K562 (cell line): ENCODE results near the gene PIP4K2A. TPM values are rescaled to one million over a fixed set of nuclear protein-coding genes. Genes with fewer than 3 reads are reported as not detected.

Experiments
- ATAC-seq: fragments of 200-7000 bp; cut with Tn5 transposase; 3 replicates; pipeline ENCODE4 v1.9.1; 2020; ENCODE audit warnings: moderate library complexity
- BruUV-seq: library from RNA; stranded (reverse); fragments of 400-500 nt; replicated peaks from 2 replicates; lab custom pipeline; 2021; lab: Mats Ljungman, UMichigan
- CTCF ChIA-PET: fragments of 300-600 bp; formaldehyde crosslinking; extraction: SDS; loops from one replicate; lab custom pipeline; 2021; ENCODE audit warnings: low intra/inter-chr PET ratio; lab: Yijun Ruan, JAX
- POLR2A ChIA-PET: fragments of 300-600, 350-650 bp; sonication (Branson Sonifier 250); formaldehyde crosslinking; extraction: SDS; loops from one replicate; lab custom pipeline; 2021; ENCODE audit warnings: antibody characterized with exemption, inconsistent platforms; lab: Yijun Ruan, JAX
- DNase-seq, 4 experiments: peaks; one replicate each; pipeline versions ENCODE4 v3.0.0 to v3.0.0-alpha.2; 2011 to 2018; ENCODE audit warnings: low spot score in 3 of 4, mixed read lengths in 3 of 4; ENCODE audit errors: extremely low read depth in 1 of 4
- FAIRE-seq: peaks from 2 replicates; lab custom pipeline; 2011; peaks lifted over from hg19 to GRCh38; lab: Jason Lieb, UNC
- H2AFZ ChIP-seq: 2 replicates; pipeline ENCODE4 v1.6.0; 2011; ENCODE audit warnings: low read depth, low read length, control low read depth, inconsistent platforms
- H3K27ac ChIP-seq: fragments of 200-600 bp; 3 replicates; pipeline ENCODE4 v1.8.0; 2011; ENCODE audit warnings: low read depth, mild to moderate bottlenecking, control low read depth, inconsistent platforms, low read length, moderate library complexity, mixed read lengths; ENCODE audit errors: extremely low read depth
- H3K27me3 ChIP-seq, 2 experiments: fragments of 300-600 bp in 1 of 2; 2 replicates in 1 of 2; 3 replicates in 1 of 2; pipeline versions ENCODE4 v1.6.0 to v1.8.0; 2011; ENCODE audit warnings: inconsistent platforms in 2 of 2, low read length in 2 of 2, mild to moderate bottlenecking in 1 of 2, mixed read lengths in 1 of 2, moderate library complexity in 1 of 2; ENCODE audit not compliant: control insufficient read depth in 2 of 2, insufficient read depth in 2 of 2
- H3K36me3 ChIP-seq: fragments of 300-600 bp; 3 replicates; pipeline ENCODE4 v1.8.0; 2011; ENCODE audit warnings: mild to moderate bottlenecking, low read length, inconsistent platforms; ENCODE audit not compliant: control insufficient read depth, insufficient read depth
- H3K4me1 ChIP-seq, 2 experiments: fragments of 200-600 bp in 1 of 2; replicated peaks in 1 of 2; 2 replicates in 1 of 2; 3 replicates in 1 of 2; pipeline versions ENCODE4 v1.5.1 to v1.8.0; 2011; ENCODE audit warnings: inconsistent platforms in 2 of 2, low read length in 2 of 2, mild to moderate bottlenecking in 1 of 2, mixed read lengths in 1 of 2, moderate library complexity in 1 of 2; ENCODE audit not compliant: control insufficient read depth in 2 of 2, insufficient read depth in 2 of 2
- H3K4me2 ChIP-seq: 2 replicates; pipeline ENCODE4 v1.6.1; 2011; ENCODE audit warnings: low read length, control low read depth, inconsistent platforms, mixed read lengths; ENCODE audit not compliant: insufficient read depth
- H3K4me3 ChIP-seq: fragments of 200-600 bp; sonication (generic), shearing (Covaris generic); 2 replicates; pipeline ENCODE4 v1.5.1; 2016; ENCODE audit warnings: control low read depth, inconsistent platforms
- H3K79me2 ChIP-seq: fragments of 200-600 bp; 3 replicates; pipeline ENCODE4 v1.8.0; 2011; ENCODE audit warnings: low read length, inconsistent platforms; ENCODE audit not compliant: control insufficient read depth, insufficient read depth
- H3K9ac ChIP-seq, 2 experiments: 2 replicates each; pipeline versions ENCODE4 v1.6.0 to v1.6.1; 2011; ENCODE audit warnings: low read depth in 2 of 2, low read length in 2 of 2, control low read depth in 1 of 2, inconsistent platforms in 1 of 2, mild to moderate bottlenecking in 1 of 2, mixed read lengths in 1 of 2; ENCODE audit not compliant: insufficient read depth in 1 of 2
- H3K9me1 ChIP-seq: one replicate; pipeline ENCODE4 v1.6.0; 2011; ENCODE audit warnings: inconsistent platforms, mild to moderate bottlenecking, low read length, moderate library complexity; ENCODE audit not compliant: control insufficient read depth, insufficient read depth
- H3K9me3 ChIP-seq: replicated peaks from 2 replicates; pipeline ENCODE4 v1.5.1; 2011; ENCODE audit warnings: low read depth, low read length, inconsistent platforms; ENCODE audit not compliant: control insufficient read depth, insufficient read depth
- H4K20me1 ChIP-seq: replicated peaks from 2 replicates; pipeline ENCODE4 v1.6.1; 2011; ENCODE audit warnings: low read length, inconsistent platforms, mixed read lengths; ENCODE audit not compliant: control insufficient read depth, insufficient read depth
- BCL6 ChIP-seq: fragments of 250-450 bp; sonication (Bioruptor Pico); IDR thresholded peaks from 2 replicates; pipeline ENCODE4 v1.4.0; 2020
- BCLAF1 ChIP-seq, 2 experiments: fragments of 450-650 bp in 1 of 2; IDR thresholded peaks; 2 replicates each; pipeline ENCODE4 v1.6.1; 2011 to 2017; ENCODE audit warnings: low read depth in 2 of 2, antibody characterized with exemption in 1 of 2, borderline replicate concordance in 1 of 2, low read length in 1 of 2, mild to moderate bottlenecking in 1 of 2, mixed read lengths in 1 of 2; ENCODE audit not compliant: control insufficient read depth in 1 of 2
- CREB1 ChIP-seq, 2 experiments: sonication (generic) in 1 of 2; formaldehyde crosslinking in 1 of 2; IDR thresholded peaks; 2 replicates each; pipeline versions ENCODE4 v1.6.1 to v1.8.0; 2012 to 2022; ENCODE audit warnings: inconsistent platforms in 1 of 2, mild to moderate bottlenecking in 1 of 2, missing genetic modification reagents in 1 of 2, moderate library complexity in 1 of 2
- DLX4 ChIP-seq: fragments of 250-450 bp; sonication (Bioruptor Pico); IDR thresholded peaks from 2 replicates; pipeline ENCODE4 v1.6.1; 2021; ENCODE audit warnings: mild to moderate bottlenecking
- MBD2 ChIP-seq: sonication (generic); IDR thresholded peaks from 2 replicates; pipeline ENCODE4 v1.6.1; 2016; ENCODE audit warnings: low read depth, borderline replicate concordance
- NCOA1 ChIP-seq: fragments of 450-650 bp; IDR thresholded peaks from 2 replicates; pipeline ENCODE4 v1.6.1; 2016; ENCODE audit warnings: low read depth
- NFXL1 ChIP-seq: fragments of 450-650 bp; formaldehyde crosslinking; IDR thresholded peaks from 2 replicates; pipeline ENCODE4 v1.4.0; 2021; ENCODE audit warnings: mild to moderate bottlenecking
- TEAD1 ChIP-seq, 2 experiments: fragments of 450-650 bp in 1 of 2; sonication (generic) in 1 of 2; formaldehyde crosslinking; IDR thresholded peaks; 2 replicates each; pipeline versions ENCODE4 v1.4.0 to v1.8.0; 2020 to 2022; ENCODE audit warnings: mild to moderate bottlenecking in 2 of 2, missing genetic modification reagents in 1 of 2
- ZNF586 ChIP-seq: fragments of 450-650 bp; formaldehyde crosslinking; conservative IDR thresholded peaks from 2 replicates; pipeline ENCODE4 v1.4.0; 2020; ENCODE audit warnings: mild to moderate bottlenecking, moderate library complexity
- WGBS: fragments of 100-300 bp; shearing (Covaris generic); methylation state at CpG from one replicate; pipeline ENCODE4 v1.1.6; 2016; ENCODE audit warnings: low coverage, mixed read lengths; ENCODE audit not compliant: insufficient coverage; ENCODE audit errors: missing lambda C conversion rate; 5-methylcytosine and 5-hydroxymethylcytosine counted together
- in situ Hi-C: fragments of 300-500 bp; cut with MboI; formaldehyde crosslinking; loops from 4 replicates; pipeline ENCODE4 v1.15.0; 2018; ENCODE audit warnings: inconsistent platforms, mixed read lengths
- intact Hi-C: fragments of 100-400 bp; cut with micrococcal nuclease; formaldehyde crosslinking; loops from 2 replicates; pipeline ENCODE4 v1.14.2; 2022
- polyA plus RNA-seq, 8 experiments: library from polyadenylated mRNA; depleted of rRNA in 4 of 8; stranded (reverse) in 5 of 8; unstranded in 3 of 8; fragments of >200 nt; fragmentation: Nextera tagmentation in 2 of 8; fragmentation: Illumina TruSeq in 1 of 8; extraction: Ambion mirVana in 2 of 8; extraction: Trizol in 1 of 8; gene quantifications; 2 replicates each; pipeline versions ENCODE4 v1.2.1 to v1.2.3, GENCODE V29; 2011 to 2014; ENCODE audit warnings: inconsistent platforms in 1 of 8, missing spikeins in 1 of 8
- total RNA-seq, 7 experiments: library from RNA; depleted of rRNA in 6 of 7; stranded (reverse); fragments of >200 nt in 6 of 7; fragmentation: Illumina TruSeq in 2 of 7; extraction: Trizol in 2 of 7; gene quantifications; 2 replicates each; pipeline versions ENCODE4 v1.2.1 to v1.2.3, GENCODE V29; 2011 to 2021; ENCODE audit warnings: low replicate concordance in 1 of 7

Gene PIP4K2A
- total and polyA plus RNA-seq, 9 of the 15 experiments (the other 6 are each of a cell fraction or from before 2014, with no cell fraction given): 35.6 to 117 (median 71.9) TPM

GRCh38 chr10:22554461-22555182 is 159.8 kb downstream of the PIP4K2A start:
- no peak overlapping the region for H3K4me2 ChIP-seq
- no peaks in the 10 kb centered on the region for H3K9me3 ChIP-seq
- CTCF ChIA-PET: no interaction called here
- no peak for TF ChIP-seq NFXL1 (CRISPR knock-in tag)
- no peak for TF ChIP-seq NCOA1
- TF ChIP-seq BCLAF1 (IDR thresholded peaks at IDR 0.05; ENCODE audit: borderline replicate concordance in 1 of 2, control insufficient read depth in 1 of 2, low read depth in 2 of 2, low read length in 1 of 2): no peak
- TF ChIP-seq CREB1 (IDR thresholded peaks at IDR 0.05): no peak
- no peak for TF ChIP-seq CREB1 (CRISPR knock-in tag; IDR thresholded peaks at IDR 0.05)
- no peak for TF ChIP-seq TEAD1 (CRISPR knock-in tag; IDR thresholded peaks at IDR 0.05)
- no peak for TF ChIP-seq ZNF586 (CRISPR knock-in tag)
- no peak for TF ChIP-seq MBD2
- TF ChIP-seq DLX4 (CRISPR knock-in tag): no peak
- no peak for TF ChIP-seq BCL6 (CRISPR knock-in tag)
- H4K20me1 ChIP-seq: no peaks in the 10 kb centered on the region
- H3K9ac ChIP-seq: peak overlapping the region in 1 of 2 experiments; percentile 15; a peak in 1 of 4 replicates
- H3K27me3 ChIP-seq: no peaks in the 10 kb centered on the region
- FAIRE-seq (no peak), ATAC-seq (no peak), DNase-seq (no peak)
- intact Hi-C loops: no loop called here
- H3K4me1 ChIP-seq: peaks cover 0 to 2% of the 10 kb centered on the region in 2 experiments; a peak in 3 of 5 replicates
- H3K27ac ChIP-seq: no peak overlapping the region
- H3K4me3 ChIP-seq: no peak overlapping the region
- H3K79me2 ChIP-seq: no peaks in the 10 kb centered on the region
- in situ Hi-C loops: loop anchor here (10.0 kb wide), 1 partner anchor 430 kb away; no protein-coding TSS in a partner anchor
- BruUV-seq: no TSS peak
- H3K9me1 ChIP-seq: no peaks in the 10 kb centered on the region
- POLR2A ChIA-PET: interaction anchor here (0.6 to 0.7 kb wide), 3 partner anchors 13 to 177 kb away, joined by 3 read pairs; no protein-coding TSS in a partner anchor
- 90% methylated on average over 27 of the region's 29 CpGs for WGBS
- H2AFZ ChIP-seq: no peak overlapping the region
- peaks cover 65% of the 10 kb centered on the region for H3K36me3 ChIP-seq
